HL-60/S4 treated with retinoic acid at 250 ng/mL for 4 days and 3 days (cell line): ENCODE measurements around the gene RAB5B.
"Not testable (repeated sequence)": the region's sequence is repeated elsewhere in the genome, so short reads cannot be mapped to it uniquely, and the experiment has no call there.

Source experiments
- in situ Hi-C: fragments of 300-500 bp; cut with MboI; formaldehyde crosslinking; loops from 2 replicates; pipeline ENCODE4 v1.7.0; 2022; ENCODE audit warnings: low sequenced_read_pairs

Gene RAB5B

DNA sequence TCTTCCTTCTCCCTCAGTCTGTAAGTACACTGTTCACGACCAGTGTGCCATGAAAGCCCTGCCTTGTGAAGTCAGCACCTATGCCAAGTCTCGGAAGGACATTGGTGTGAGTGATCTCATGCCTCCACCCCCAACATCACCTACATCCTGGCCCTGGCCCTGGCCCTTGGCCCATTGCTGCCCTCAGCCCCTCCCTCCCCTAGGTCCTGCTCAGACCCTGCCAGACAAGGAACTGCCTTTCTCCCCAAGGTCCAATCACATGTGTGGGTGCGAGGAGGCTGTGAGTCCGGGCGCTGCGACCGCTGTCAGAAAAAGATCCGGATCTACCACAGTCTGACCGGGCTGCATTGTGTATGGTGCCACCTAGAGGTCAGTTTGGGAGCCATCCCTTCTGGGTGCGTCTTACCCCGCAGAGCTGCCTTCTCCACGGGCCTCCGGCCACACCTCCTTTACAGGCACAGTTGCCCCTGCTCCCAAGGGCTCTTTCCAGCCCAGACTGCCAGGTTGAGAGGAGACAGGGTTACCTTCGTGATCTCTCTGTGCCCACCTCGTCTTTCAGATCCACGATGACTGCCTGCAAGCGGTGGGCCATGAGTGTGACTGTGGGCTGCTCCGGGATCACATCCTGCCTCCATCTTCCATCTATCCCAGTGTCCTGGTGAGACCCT, 33.7 kb upstream of the RAB5B start:
- in situ Hi-C loops: no loop called here

DNA sequence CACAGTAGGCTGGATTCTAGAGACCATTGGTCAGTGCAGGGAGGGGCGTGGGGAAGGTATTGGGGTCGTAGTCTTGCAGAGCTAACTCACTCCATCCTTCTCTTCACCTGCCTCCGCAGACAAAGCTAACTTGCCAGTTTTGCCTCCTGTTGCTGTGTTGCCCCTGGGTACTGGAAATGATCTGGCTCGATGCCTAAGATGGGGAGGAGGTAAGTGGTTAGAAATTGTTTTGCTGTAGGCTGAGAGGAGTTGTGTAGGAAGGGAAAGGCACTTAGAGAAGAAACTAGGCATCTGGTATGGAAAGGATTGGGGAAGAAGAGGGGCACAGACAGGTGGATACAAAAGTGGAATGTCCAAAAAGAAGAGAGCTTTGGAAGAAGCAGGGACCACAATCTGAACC, 31.8 kb upstream of the RAB5B start:
- in situ Hi-C loops: no loop called here

DNA sequence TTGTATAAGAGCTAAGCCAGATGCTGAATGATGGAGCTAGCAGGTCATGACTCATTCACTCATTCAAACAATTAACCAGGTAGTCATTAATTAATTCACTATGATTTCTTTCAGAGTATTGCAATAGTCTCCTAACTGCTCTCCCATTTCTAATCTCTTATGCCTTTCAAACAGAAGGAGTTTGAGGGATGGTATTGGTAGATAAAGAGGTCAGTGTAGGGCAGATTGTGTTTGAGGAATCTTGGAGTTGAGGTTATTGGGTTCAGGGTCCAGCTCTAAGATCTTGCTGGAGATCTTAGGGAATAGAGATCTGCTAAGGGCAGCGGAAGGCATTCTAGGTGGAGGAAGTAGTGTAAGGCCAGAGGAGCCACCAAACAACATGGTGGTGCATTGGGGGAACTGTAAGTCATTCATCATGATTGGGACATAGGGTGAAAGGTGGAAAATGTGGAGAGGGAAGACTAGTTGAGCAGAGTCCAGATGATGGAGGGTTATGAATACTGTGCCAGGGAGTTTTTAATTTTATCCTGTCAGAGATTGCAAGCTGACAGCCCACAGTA, 31.2 kb upstream of the RAB5B start:
- in situ Hi-C loops: no loop called here

DNA sequence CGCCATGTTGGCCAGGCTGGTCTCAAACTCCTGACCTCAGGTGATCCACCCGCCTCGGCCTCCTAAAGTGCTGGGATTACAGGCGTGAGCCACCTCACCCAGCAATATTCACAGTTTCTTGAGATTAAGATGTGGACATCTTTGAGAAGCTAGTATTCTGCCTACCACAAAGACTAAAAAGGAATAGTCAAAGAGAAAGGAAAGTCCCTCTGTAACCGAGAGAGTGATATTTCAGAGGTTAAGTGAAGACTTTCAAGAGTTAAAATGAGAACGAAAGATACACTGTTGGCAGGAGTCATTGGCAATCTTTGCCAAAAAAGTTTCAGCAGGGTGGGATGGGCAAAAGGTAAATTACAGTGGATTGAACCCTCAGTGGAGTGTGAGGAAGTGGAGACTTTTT, 27.3 kb upstream of the RAB5B start:
- in situ Hi-C loops: no loop called here

DNA sequence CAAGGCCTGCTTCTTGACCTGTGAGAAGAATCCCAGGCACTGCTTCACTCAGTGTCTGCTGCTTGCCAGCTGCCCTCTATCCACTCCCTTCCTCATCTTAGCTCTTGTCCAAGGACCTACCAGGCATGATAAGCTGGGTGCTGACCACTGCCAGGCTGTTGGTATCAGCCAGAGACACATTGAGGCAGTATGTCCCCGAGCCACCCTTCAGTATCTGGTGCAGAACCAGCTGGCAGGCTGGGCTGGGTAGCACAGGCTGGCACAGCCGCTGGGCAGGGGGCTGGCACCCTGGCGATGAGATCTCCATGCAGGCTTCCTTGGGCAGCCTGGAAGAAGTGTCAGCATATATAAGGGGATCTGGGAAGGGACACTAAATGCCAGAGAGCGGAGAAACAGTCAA, 18.5 kb upstream of the RAB5B start:
- in situ Hi-C loops: no loop called here

DNA sequence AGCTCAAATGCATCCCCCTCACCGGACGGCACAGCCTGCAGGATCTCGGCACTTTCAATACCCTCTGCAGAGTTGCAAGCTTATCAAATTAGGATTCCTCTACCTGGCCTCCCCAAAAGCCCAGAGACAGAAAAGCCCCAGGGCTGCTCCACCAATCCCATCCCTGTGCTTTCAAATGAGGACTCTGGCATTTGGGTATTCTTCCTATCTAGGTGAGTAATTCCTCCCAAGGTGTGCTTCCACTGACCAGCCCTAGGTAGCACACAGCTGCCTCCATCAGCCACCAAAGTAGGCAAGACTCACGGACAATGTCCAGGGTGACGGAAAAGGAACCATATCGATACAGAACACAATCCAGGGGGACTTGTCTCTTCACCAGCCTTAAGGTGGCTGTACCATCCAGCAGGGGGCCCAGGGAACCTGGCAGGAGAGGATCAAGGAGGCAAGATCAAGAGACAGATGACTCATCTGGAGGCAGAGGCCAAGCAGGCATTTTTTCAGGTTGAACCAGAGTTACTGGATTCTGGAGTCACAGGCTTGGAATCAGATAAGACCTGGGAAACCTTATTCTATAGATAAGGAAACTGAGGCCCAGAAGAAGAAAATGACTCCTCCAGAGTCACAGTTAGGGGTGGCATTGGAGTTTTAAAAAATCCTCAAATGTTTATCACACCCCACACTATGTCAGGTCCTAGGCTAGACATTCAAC, 17.9 kb upstream of the RAB5B start:
- in situ Hi-C loops: no loop called here

DNA sequence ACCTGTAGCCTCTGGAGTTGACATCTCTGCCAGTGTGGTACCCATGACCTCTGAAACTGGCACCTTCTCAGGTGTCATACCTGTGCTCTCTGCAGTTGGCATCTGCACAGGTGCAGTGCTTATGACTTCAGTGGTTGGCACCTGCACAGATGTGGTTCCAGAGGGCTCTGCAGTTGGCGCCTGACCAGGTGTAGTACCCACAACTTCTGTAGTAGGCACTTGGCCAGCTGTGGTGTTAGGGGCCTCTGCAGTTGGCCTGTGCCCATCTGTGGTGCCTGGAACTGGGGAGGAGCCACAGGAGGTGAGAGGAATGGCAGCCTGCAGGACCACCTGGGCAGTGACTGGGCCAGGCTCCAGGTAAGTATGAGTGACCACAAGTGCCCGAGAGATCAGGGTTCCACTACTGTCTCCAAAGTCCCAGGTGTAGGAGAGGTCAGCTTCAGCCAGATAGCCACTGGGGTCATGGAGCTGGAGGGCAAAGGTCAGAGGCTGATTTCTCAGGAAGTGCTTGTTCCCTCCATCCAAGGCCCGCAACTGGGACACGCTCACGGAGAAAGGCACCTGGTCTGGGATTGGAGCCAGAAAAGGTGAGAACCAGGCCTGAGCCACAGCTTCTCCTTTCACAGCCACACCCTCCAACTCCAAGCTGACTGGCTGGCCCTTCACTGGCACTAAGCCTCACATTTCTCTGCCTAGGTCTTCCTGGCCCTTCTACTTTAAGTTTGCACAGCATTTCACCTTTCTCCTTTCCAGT, 16.6 kb upstream of the RAB5B start:
- in situ Hi-C loops: no loop called here

DNA sequence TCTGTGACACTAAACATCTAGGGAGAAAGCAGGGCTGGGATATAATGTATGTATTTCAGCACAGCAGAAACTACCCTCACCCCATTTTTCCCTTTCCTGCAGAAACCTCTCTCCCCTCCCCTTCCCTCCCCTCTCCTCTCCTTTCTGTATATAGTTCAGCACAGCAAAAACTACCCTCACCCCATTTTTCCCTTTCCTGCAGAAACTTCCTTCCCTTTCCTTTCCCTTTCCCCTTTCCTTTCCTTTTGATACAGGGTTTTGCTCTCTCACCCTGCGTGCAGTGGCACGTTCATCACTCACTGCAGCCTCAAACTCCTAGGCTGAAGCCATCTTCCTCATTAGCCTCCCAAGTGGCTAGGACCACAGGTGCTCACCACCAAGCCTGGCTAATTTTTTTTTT, 10.1 kb upstream of the RAB5B start:
- in situ Hi-C loops: no loop called here

DNA sequence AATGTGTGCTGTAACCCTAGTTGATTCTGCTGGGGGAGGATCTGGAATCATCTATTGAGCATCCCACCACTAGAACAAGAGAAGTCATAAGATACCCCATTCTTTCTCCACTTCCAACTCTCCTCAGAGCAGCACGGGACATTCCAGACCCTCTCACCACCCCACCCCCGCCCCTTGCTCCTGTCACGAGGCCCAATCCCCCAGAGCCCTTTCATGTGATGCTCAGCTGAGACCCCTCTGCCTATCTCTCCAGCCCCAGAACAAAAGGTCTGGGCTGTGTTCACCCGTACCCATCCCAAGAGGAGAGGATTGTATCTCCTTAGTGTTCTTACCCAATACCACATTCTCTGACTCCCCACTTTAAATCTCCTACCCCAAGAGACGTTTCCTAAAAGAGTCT, 8.6 kb upstream of the RAB5B start:
- in situ Hi-C loops: no loop called here

DNA sequence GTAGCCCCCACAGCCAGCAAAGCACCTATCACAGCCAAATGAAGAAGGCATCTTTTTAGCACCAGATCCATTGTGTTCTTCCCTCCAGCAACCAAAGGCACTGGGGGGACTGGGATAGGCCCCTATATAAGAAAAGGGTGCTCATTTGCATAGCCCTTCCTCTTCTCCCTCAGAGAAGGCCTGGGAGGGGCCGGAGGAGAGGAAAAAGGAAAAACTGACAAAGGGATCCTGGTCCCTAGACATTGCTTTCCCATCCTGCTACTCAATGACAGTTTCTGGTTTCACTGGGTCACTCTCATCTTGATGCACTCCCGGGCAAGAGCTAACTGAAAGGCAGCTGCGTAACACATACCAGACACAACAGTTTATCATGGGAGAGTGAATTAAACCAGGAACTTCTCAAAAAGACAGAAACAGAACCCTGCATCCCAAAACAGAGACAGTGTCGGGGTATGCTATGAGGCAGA, 7.9 kb upstream of the RAB5B start, which contains the start of gene PMEL:
Gene PMEL (minus strand): TSS at position 102 of the 467 bp plus-strand sequence. CDS start 31 bp downstream, at position 71.
- in situ Hi-C loops: no loop called here

DNA sequence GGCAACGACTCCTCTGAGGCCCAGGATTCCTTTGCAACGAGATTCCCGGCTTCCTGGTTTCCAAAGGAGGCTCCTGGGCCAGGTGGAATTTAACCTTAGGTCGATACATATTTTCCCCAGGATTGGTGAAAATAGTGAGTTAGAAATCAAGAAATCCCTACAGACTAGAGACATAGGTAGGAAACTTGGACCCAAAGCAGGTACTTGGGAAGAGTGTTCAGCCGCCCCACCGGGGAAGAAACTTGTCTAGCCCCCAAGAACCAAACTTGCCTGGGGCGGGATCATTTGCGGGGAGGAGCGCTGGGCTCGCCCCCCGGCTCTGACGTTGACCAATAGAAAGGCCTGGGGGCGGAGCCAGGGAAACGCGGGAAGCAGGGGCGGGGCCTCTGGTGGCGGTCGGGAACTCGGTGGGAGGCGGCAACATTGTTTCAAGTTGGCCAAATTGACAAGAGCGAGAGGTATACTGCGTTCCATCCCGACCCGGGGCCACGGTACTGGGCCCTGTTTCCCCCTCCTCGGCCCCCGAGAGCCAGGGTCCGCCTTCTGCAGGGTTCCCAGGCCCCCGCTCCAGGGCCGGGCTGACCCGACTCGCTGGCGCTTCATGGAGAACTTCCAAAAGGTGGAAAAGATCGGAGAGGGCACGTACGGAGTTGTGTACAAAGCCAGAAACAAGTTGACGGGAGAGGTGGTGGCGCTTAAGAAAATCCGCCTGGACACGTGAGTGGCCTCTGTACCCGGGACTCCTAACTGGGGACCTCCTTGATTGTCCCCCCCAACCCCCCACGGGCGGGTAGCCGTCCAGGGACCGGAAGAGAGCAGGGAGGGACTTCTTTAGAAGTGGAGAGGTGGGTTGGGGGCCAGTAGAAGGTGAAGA, 7.2 kb upstream of the RAB5B start, which contains the start of gene CDK2:
Gene CDK2 (plus strand): TSS at position 423 of the 874 bp plus-strand sequence. CDS start 179 bp downstream, at position 602.
- in situ Hi-C loops: no loop called here

DNA sequence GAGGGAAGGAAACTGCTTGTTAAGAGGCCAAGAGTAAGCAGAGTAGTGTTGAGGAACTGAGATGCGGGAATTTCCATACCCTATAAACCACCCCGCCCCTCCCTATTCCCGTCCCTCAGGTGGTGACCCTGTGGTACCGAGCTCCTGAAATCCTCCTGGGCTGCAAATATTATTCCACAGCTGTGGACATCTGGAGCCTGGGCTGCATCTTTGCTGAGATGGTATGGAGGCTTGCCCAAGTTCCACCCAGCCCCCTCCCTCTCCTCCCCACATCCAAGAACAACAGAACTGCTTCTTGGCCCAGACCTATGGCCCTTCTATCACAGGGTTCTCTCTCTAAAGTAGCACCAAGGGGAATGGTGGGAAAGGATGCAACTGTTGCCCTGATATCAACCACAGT, 4.5 kb upstream of the RAB5B start:
- in situ Hi-C loops: no loop called here

DNA sequence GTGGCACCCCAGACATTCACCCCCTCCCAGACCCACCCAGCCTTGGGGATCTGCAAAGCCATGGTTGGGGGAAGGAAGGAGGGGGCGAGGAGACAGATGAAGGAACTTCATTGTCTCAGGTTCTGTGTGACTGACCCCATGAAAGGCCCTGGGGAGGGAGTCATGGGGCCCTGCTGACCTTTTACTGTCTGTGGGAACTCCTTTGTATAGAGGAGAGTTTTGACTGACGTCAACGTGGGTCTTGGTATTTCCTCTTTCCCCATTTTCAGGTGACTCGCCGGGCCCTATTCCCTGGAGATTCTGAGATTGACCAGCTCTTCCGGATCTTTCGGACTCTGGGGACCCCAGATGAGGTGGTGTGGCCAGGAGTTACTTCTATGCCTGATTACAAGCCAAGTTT, 3.1 kb upstream of the RAB5B start:
- in situ Hi-C loops: no loop called here

DNA sequence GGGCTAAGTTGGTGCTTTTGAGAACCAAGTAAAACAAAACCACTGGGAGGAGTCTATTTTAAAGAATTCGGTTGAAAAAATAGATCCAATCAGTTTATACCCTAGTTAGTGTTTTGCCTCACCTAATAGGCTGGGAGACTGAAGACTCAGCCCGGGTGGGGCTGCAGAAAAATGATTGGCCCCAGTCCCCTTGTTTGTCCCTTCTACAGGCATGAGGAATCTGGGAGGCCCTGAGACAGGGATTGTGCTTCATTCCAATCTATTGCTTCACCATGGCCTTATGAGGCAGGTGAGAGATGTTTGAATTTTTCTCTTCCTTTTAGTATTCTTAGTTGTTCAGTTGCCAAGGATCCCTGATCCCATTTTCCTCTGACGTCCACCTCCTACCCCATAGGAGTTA, 1.8 kb upstream of the RAB5B start:
- in situ Hi-C loops: no loop called here

DNA sequence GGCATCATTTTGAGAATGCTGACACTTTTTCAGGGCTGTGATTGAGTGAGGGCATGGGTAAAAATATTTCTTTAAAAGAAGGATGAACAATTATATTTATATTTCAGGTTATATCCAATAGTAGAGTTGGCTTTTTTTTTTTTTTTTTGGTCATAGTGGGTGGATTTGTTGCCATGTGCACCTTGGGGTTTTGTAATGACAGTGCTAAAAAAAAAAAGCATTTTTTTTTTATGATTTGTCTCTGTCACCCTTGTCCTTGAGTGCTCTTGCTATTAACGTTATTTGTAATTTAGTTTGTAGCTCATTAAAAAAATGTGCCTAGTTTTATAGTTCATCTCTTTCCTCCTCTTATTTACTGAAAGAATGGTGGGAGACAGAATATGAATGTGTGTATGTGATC, 1.4 kb upstream of the RAB5B start:
- in situ Hi-C loops: no loop called here

DNA sequence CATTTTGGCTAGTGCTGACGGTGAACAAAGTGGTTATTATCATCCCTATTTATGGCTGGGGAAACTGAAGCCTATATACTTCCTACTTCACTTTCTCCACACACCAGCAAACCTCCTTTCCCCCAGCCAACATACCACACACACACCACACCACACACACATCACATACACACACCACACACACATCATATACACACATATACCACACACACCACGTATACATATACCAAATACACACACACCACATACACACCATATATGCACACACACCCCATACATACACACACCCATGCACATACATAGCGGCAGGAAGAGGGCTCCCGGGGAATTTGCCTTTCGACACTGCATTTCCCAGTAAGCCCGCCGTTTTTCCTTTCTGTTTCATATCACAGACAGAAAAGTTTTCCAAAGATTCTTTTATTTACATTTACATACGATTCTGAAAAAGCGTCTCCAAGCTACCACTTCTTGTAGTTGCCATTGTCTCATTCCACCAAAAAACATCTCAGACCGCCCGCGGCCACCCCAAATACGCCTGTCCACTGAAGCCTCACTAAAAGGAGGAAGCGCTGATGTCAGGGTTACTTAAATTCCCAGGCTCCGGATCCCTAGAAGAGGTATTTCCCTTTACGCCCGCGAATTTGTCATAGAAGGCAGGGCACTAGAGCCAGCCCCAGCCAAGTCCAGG, 823 bp upstream of the RAB5B start:
- in situ Hi-C loops: no loop called here

DNA sequence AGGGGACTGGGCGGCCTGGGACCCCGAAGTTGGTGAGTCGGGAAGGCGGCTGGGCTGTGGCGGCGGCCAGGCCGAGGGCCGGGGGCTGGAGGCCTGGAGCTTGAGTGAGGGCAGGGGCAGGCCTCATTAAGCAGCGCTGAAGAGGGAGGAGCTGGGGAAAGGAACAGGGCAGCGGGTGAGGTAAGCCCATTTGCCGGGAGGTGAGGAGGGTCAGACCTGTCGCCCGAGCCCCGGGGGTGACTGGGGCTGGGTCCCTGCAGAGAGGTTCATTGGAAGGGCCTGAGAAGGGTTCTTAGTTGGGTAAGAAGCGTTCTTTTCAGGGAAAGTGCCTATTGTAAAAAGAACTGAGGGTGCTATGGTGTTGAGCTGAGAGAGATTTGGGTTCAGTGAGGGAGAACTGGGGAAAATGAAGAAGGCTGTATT, 441 bp downstream of the RAB5B start:
- in situ Hi-C loops: no loop called here

DNA sequence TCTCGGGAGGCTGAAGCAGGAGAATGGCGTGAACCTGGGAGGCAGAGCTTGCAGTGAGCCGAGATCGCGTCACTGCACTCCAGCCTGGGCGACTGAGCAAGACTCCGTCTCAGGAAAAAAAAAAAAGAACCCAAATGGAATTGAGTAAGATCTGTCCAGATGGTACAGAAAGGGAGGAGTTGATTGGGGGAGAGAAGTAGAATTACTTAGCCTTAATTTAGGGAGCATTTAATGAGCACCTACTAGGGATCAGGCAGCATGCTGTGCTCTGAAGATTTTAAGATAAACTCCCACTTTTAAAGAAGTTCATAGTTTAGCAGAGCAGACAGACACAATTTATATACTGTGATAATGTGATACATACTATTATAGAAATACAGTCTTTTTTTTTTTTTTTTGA, 4.5 kb downstream of the RAB5B start:
- in situ Hi-C loops: no loop called here

DNA sequence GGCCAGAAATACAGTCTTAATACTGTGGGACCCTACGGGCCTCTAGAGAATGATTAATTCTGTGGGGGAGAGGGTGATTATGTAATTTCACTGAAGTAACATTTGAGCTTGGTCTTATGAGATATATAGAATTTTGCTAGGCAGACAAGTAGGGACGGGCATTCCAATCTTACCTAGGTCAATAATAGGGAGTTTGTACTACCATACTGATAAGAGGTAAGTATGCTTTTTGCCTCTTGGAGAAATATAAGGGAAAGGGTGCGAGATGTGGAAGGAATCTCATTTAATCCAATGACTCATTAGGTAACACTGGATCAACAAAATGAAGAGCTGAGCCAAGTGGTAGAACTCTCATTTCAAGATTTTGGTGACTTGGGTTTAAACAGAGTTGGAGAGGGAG, 5.2 kb downstream of the RAB5B start:
- in situ Hi-C loops: no loop called here

DNA sequence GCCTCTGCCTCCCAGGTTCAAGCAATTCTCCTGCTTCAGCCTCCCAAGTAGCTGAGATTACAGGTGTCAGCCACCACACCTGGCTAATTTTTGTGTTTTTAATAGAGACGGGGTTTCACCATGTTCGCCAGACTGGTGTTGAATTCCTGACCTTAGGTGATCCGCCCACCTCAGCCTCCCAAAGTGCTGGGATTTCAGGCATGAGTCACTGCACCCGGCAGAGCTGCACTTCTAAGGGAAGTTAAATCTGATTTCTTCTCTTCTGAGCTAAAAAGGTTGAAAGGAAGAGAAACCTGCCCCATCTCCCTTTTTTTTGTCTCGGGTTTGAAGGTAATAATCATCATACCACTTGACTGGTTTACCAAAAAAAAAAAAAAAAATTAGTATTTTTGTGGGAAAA, 8.0 kb downstream of the RAB5B start:
- in situ Hi-C loops: not testable (repeated sequence)
